Measurements from ENCODE around the gene KCNT2. TPM values are rescaled to one million over a fixed set of nuclear protein-coding genes. Genes with fewer than 3 reads are reported as not detected.

Gene KCNT2
- total RNA-seq, 1 donor from 2014 or later = 8.4 TPM

- Histone ChIP-seq H3K27ac (peak overlapping the region; percentile 61 to 70), H3K27me3 (no peaks in the 10 kb centered on the region), H3K4me1 (peaks cover 0 to 2% of the 10 kb centered on the region in 2 donors), H3K36me3 (no peaks in the 10 kb centered on the region), H3K9me3 (no peaks in the 10 kb centered on the region), H3K4me3 (peak overlapping the region; percentile 54 to 67)
- intact Hi-C loops (cut with DNase I) = no loop called here
- no peak for TF ChIP-seq CTCF (IDR thresholded peaks at IDR 0.05)
- DNase-seq (ENCODE audit: low spot score in 2 of 2) = no peak
Measured at GRCh38 chr1:196607981-196608380, 259 bp downstream of the KCNT2 start.

- intact Hi-C loops (cut with DNase I) = no loop called here
- no peak for DNase-seq (ENCODE audit: low spot score in 2 of 2)
- H3K9me3 ChIP-seq = no peaks in the 10 kb centered on the region
- no peak overlapping the region for H3K27ac ChIP-seq
- no peak overlapping the region for H3K4me3 ChIP-seq
- H3K36me3 ChIP-seq = no peaks in the 10 kb centered on the region
- peaks cover 0 to 2% of the 10 kb centered on the region in 2 donors for H3K4me1 ChIP-seq
- no peaks in the 10 kb centered on the region for H3K27me3 ChIP-seq
- no peak for TF ChIP-seq CTCF (IDR thresholded peaks at IDR 0.05)
Measured at GRCh38 chr1:196603651-196604050, 4.6 kb downstream of the KCNT2 start.

- intact Hi-C loops (cut with DNase I) = no loop called here
- Histone ChIP-seq H3K4me3 (no peak overlapping the region), H3K27ac (no peak overlapping the region), H3K4me1 (no peaks in the 10 kb centered on the region), H3K36me3 (no peaks in the 10 kb centered on the region), H3K9me3 (no peaks in the 10 kb centered on the region), H3K27me3 (no peaks in the 10 kb centered on the region)
- no peak for TF ChIP-seq CTCF (IDR thresholded peaks at IDR 0.05)
- DNase-seq (ENCODE audit: low spot score in 2 of 2) = no peak
Measured at GRCh38 chr1:196598942-196599748, 9.1 kb downstream of the KCNT2 start.

- TF ChIP-seq CTCF (IDR thresholded peaks at IDR 0.05) = no peak
- H3K4me1 ChIP-seq = no peaks in the 10 kb centered on the region
- H3K36me3 ChIP-seq = no peaks in the 10 kb centered on the region
- H3K4me3 ChIP-seq = no peak overlapping the region
- H3K9me3 ChIP-seq = no peaks in the 10 kb centered on the region
- no peak overlapping the region for H3K27ac ChIP-seq
- DNase-seq (ENCODE audit: low spot score in 2 of 2) = no peak
- intact Hi-C loops (cut with DNase I) = no loop called here
- no peaks in the 10 kb centered on the region for H3K27me3 ChIP-seq
Measured at GRCh38 chr1:196594700-196595099, 13.5 kb downstream of the KCNT2 start.

GRCh38 chr1:196593955-196594354 lies 14.3 kb downstream of the KCNT2 start:
- TF ChIP-seq CTCF (IDR thresholded peaks at IDR 0.05) = no peak
- Histone ChIP-seq H3K4me1 (no peaks in the 10 kb centered on the region), H3K36me3 (no peaks in the 10 kb centered on the region), H3K27ac (no peak overlapping the region), H3K27me3 (no peaks in the 10 kb centered on the region), H3K9me3 (no peaks in the 10 kb centered on the region), H3K4me3 (no peak overlapping the region)
- intact Hi-C loops (cut with DNase I) = no loop called here
- DNase-seq (ENCODE audit: low spot score in 2 of 2) = no peak
